GM12878 (cell line): ENCODE measurements around the gene TIMM10B. TPM values are rescaled to one million over a fixed set of nuclear protein-coding genes. Genes with fewer than 3 reads are reported as not detected.

ENCODE experiments used
- CEBPZ ChIP-seq: fragments of 150-350 bp; IDR thresholded peaks from 2 replicates; pipeline ENCODE4 v1.6.1; 2016; ENCODE audit warnings: low read depth, low read length
- E4F1 ChIP-seq: fragments of 450-650 bp; IDR thresholded peaks from 2 replicates; pipeline ENCODE4 v1.6.1; 2018; ENCODE audit warnings: borderline replicate concordance, mild to moderate bottlenecking; ENCODE audit not compliant: partially characterized antibody
- GATAD2B ChIP-seq: fragments of 450-650 bp; conservative IDR thresholded peaks from 2 replicates; pipeline ENCODE4 v1.6.1; 2017; ENCODE audit warnings: low read depth, mild to moderate bottlenecking, moderate library complexity
- HDAC6 ChIP-seq: fragments of 200-600 bp; sonication (generic); IDR thresholded peaks from one replicate; pipeline ENCODE4 v1.8.0; 2017; ENCODE audit warnings: antibody characterized with exemption; ENCODE audit not compliant: unreplicated experiment
- IRF3 ChIP-seq: fragments of 450-650 bp; IDR thresholded peaks from 2 replicates; pipeline ENCODE4 v1.6.1; 2014; ENCODE audit warnings: mild to moderate bottlenecking
- MXI1 ChIP-seq: fragments of 150-350 bp; IDR thresholded peaks from 2 replicates; pipeline ENCODE4 v1.6.1; 2011; ENCODE audit warnings: low read depth, mild to moderate bottlenecking, inconsistent platforms, low read length, improper control_type of control experiment
- NBN ChIP-seq: fragments of 450-650 bp; IDR thresholded peaks from 2 replicates; pipeline ENCODE4 v1.6.1; 2016
- RAD21 ChIP-seq: IDR thresholded peaks from 2 replicates; pipeline ENCODE4 v1.6.1; 2011; ENCODE audit warnings: mild to moderate bottlenecking, low read depth, low read length, moderate library complexity; ENCODE audit not compliant: insufficient read depth
- RELA ChIP-seq: fragments of 450-650 bp; IDR thresholded peaks from 2 replicates; pipeline ENCODE4 v1.8.0; 2014; ENCODE audit warnings: borderline replicate concordance; ENCODE audit not compliant: partially characterized antibody
- RUNX3 ChIP-seq: IDR thresholded peaks from 2 replicates; pipeline ENCODE4 v1.6.1; 2012; ENCODE audit warnings: low read length, inconsistent platforms
- SIX5 ChIP-seq: IDR thresholded peaks from 2 replicates; pipeline ENCODE4 v1.6.1; 2011; ENCODE audit warnings: mild to moderate bottlenecking, low read depth, low read length, moderate library complexity; ENCODE audit not compliant: severe bottlenecking
- SMARCA5 ChIP-seq: fragments of 450-650 bp; IDR thresholded peaks from 2 replicates; pipeline ENCODE4 v1.6.1; 2017; ENCODE audit warnings: mild to moderate bottlenecking
- SMC3 ChIP-seq: IDR thresholded peaks from 2 replicates; pipeline ENCODE4 v1.6.1; 2011; ENCODE audit warnings: low read length, improper control_type of control experiment, borderline replicate concordance
- SUPT20H ChIP-seq: IDR thresholded peaks from 2 replicates; pipeline ENCODE4 v1.6.1; 2011; ENCODE audit warnings: low read depth, mild to moderate bottlenecking, low read length, moderate library complexity, borderline replicate concordance; ENCODE audit not compliant: control insufficient read depth
- SUZ12 ChIP-seq: fragments of 200-600 bp; sonication (generic); IDR thresholded peaks from one replicate; pipeline ENCODE4 v1.6.1; 2018; ENCODE audit warnings: antibody characterized with exemption, mild to moderate bottlenecking; ENCODE audit not compliant: unreplicated experiment
- TCF12 ChIP-seq: IDR thresholded peaks from 2 replicates; pipeline ENCODE4 v1.6.1; 2011; ENCODE audit warnings: low read depth, mild to moderate bottlenecking, low read length
- YY1 ChIP-seq: IDR thresholded peaks from 2 replicates; pipeline ENCODE4 v1.6.1; 2011; ENCODE audit warnings: low read depth, mild to moderate bottlenecking, low read length
- ZBTB11 ChIP-seq: fragments of 450-650 bp; formaldehyde crosslinking; IDR thresholded peaks from 2 replicates; pipeline ENCODE4 v1.5.0; 2022; ENCODE audit warnings: mild to moderate bottlenecking, missing genetic modification characterization
- ZNF24 ChIP-seq: fragments of 450-650 bp; IDR thresholded peaks from 2 replicates; pipeline ENCODE4 v1.6.1; 2017; ENCODE audit warnings: antibody characterized with exemption, mild to moderate bottlenecking
- ZNF274 ChIP-seq: IDR thresholded peaks from one replicate; pipeline ENCODE4 v1.8.0; 2011; ENCODE audit not compliant: insufficient read length, insufficient read depth
- ZNF384 ChIP-seq: IDR thresholded peaks from 2 replicates; pipeline ENCODE4 v1.6.1; 2012; ENCODE audit warnings: low read depth, mild to moderate bottlenecking, low read length, improper control_type of control experiment, borderline replicate concordance
- polyA plus RNA-seq, 11 experiments: library from polyadenylated mRNA; depleted of rRNA in 4 of 11; unstranded in 6 of 11; stranded (reverse) in 5 of 11; fragments of >200 nt; fragmentation: Nextera tagmentation in 4 of 11; fragmentation: Illumina TruSeq in 1 of 11; extraction: Ambion mirVana in 4 of 11; extraction: Trizol in 1 of 11; gene quantifications; 1 replicate in 1 of 11; 2 replicates in 10 of 11; pipeline versions ENCODE4 v1.2.1 to v1.2.3, GENCODE V29; 2011 to 2016; ENCODE audit warnings: inconsistent platforms in 2 of 11, missing spikeins in 2 of 11, low read depth in 1 of 11
- total RNA-seq, 4 experiments: library from RNA; depleted of rRNA in 3 of 4; stranded (reverse); fragments of >200 nt in 3 of 4; fragmentation: Illumina TruSeq in 1 of 4; extraction: Trizol in 1 of 4; gene quantifications; 2 replicates each; pipeline versions ENCODE4 v1.2.1 to v1.2.3, GENCODE V29; 2013 to 2021

Gene TIMM10B
- total and polyA plus RNA-seq, 10 of the 15 experiments (the other 5 are each of a cell fraction or from before 2014, with no cell fraction given), result 30.3 to 126 (median 53.1) TPM

GRCh38 chr11:6531267-6531752, 50.0 kb downstream of the TIMM10B start (continued):
- TF ChIP-seq RELA (no peak), E4F1 (no peak), IRF3 (0 out of 2 replicates have a peak, but pooled peaks have one; percentile 10), GATAD2B (no peak), CEBPZ (no peak), HDAC6 (no peak), RAD21 (peak; percentile 89), ZNF24 (no peak), ZNF384 (no peak), SMC3 (peak; percentile 62; the same call in 1 of the 2 replicates), NBN (no peak), RUNX3 (no peak), SMARCA5 (no peak; the same call in 1 of the 2 replicates), SUPT20H (no peak), TCF12 (no peak), YY1 (no peak), SIX5 (no peak), MXI1 (no peak), ZNF274 (no peak), ZBTB11 (no peak), SUZ12 (no peak)
